CD8-positive, alpha-beta memory T cell (primary cell): ENCODE data around the gene EXT2. TPM values are rescaled to one million over a fixed set of nuclear protein-coding genes. Genes with fewer than 3 reads are reported as not detected.

ENCODE experiments used
- CTCF ChIA-PET: fragments of 350-600 bp; sonication (Branson Sonifier 250); formaldehyde crosslinking; loops from one replicate; lab custom pipeline; 2021; ENCODE audit warnings: antibody characterized with exemption; lab: Charles Lee
- POLR2A ChIA-PET: fragments of 350-600 bp; sonication (Branson Sonifier 250); formaldehyde crosslinking; loops from one replicate; lab custom pipeline; 2021; ENCODE audit warnings: antibody characterized with exemption; lab: Charles Lee
- DNase-seq, 5 donors: peaks; one replicate each; pipeline versions ENCODE4 v3.0.0 to v3.0.0-alpha.2; 2020 to 2022; ENCODE audit warnings: mixed read lengths in 1 of 5
- H3K27ac ChIP-seq: one replicate; pipeline ENCODE4 v1.7.0; 2013; ENCODE audit warnings: low read depth, mild to moderate bottlenecking, low read length, moderate library complexity
- H3K27me3 ChIP-seq: 2 replicates; pipeline ENCODE4 v1.7.0; 2013; ENCODE audit warnings: low read length, mild to moderate bottlenecking; ENCODE audit not compliant: insufficient read depth, poor library complexity, severe bottlenecking
- H3K36me3 ChIP-seq: 2 replicates; pipeline ENCODE4 v1.7.0; 2013; ENCODE audit warnings: mild to moderate bottlenecking, low read length, moderate library complexity; ENCODE audit not compliant: insufficient read depth
- H3K4me1 ChIP-seq: 2 replicates; pipeline ENCODE4 v1.7.0; 2013; ENCODE audit warnings: mild to moderate bottlenecking, low read length, moderate library complexity; ENCODE audit not compliant: insufficient read depth
- H3K4me3 ChIP-seq: 2 replicates; pipeline ENCODE4 v1.7.0; 2013; ENCODE audit warnings: mild to moderate bottlenecking, low read length
- H3K9me3 ChIP-seq: 2 replicates; pipeline ENCODE4 v1.7.0; 2013; ENCODE audit warnings: mild to moderate bottlenecking, low read length
- H3K27ac Mint-ChIP-seq, 8 donors: one replicate each; pipeline ENCODE4 v1.8.0; 2020 to 2021; ENCODE audit warnings: mixed read lengths in 8 of 8, mild to moderate bottlenecking in 6 of 8, inconsistent platforms in 3 of 8, moderate library complexity in 3 of 8
- H3K27me3 Mint-ChIP-seq, 2 donors: one replicate each; pipeline ENCODE4 v1.8.0; 2020 to 2021; ENCODE audit warnings: mixed read lengths in 2 of 2, mild to moderate bottlenecking in 1 of 2, moderate library complexity in 1 of 2
- H3K36me3 Mint-ChIP-seq, 3 donors: one replicate each; pipeline ENCODE4 v1.8.0; 2020 to 2021; ENCODE audit warnings: mixed read lengths in 3 of 3, inconsistent platforms in 1 of 3, mild to moderate bottlenecking in 1 of 3
- H3K4me1 Mint-ChIP-seq, 3 donors: one replicate each; pipeline ENCODE4 v1.8.0; 2020 to 2021; ENCODE audit warnings: mixed read lengths in 3 of 3, inconsistent platforms in 1 of 3, mild to moderate bottlenecking in 1 of 3
- H3K4me3 Mint-ChIP-seq, 7 donors: one replicate each; pipeline ENCODE4 v1.8.0; 2020 to 2021; ENCODE audit warnings: mixed read lengths in 7 of 7, mild to moderate bottlenecking in 6 of 7, moderate library complexity in 4 of 7, inconsistent platforms in 2 of 7
- H3K9me3 Mint-ChIP-seq, 5 donors: one replicate each; pipeline ENCODE4 v1.8.0; 2020 to 2022; ENCODE audit warnings: mixed read lengths in 5 of 5, mild to moderate bottlenecking in 3 of 5, moderate library complexity in 2 of 5, inconsistent platforms in 1 of 5
- polyA plus RNA-seq: library from polyadenylated mRNA; unstranded; fragments of 300-500 nt; fragmentation: Illumina TruSeq; gene quantifications from one replicate; pipeline ENCODE4 v1.2.3, GENCODE V29; 2021
- total RNA-seq, 2 experiments: library from RNA; stranded (reverse); gene quantifications; one replicate each; pipeline ENCODE4 v1.2.3, GENCODE V29; 2021

The EXT2 gene
- total and polyA plus RNA-seq, 3 experiments from 2014 or later: 37.4 to 46.6 (median 38.5) TPM

DNA sequence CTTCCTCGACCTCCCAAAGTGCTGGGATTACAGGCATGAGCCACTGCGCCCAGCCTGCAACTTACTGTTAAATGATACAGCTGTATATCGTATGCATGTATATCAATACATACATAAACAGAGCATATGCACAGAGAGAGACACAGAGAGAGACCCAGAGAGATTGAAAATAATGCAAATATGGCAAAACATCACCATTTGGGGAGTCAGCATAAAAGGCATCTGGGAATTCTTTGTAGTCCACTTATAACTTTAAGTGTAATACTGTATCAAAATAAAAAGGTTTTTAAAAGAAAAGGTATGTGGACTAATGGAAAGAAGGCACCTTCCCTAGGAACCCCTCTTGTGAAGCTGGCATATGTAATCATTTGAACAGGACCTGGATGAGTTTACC, 192.7 kb downstream of the EXT2 start:
- Histone ChIP-seq H3K27ac (no peak overlapping the region), H3K36me3 (no peaks in the 10 kb centered on the region), H3K9me3 (no peaks in the 10 kb centered on the region), H3K4me3 (no peak overlapping the region), H3K27me3 (no peaks in the 10 kb centered on the region), H3K4me1 (no peaks in the 10 kb centered on the region)
- H3K4me3 Mint-ChIP-seq: no peak overlapping the region
- CTCF ChIA-PET: no interaction called here
- H3K27me3 Mint-ChIP-seq: peaks cover 9 to 10% of the 10 kb centered on the region in 2 donors
- POLR2A ChIA-PET: no interaction called here
- H3K9me3 Mint-ChIP-seq: no peaks in the 10 kb centered on the region
- H3K4me1 Mint-ChIP-seq: no peaks in the 10 kb centered on the region
- H3K27ac Mint-ChIP-seq: no peak overlapping the region
- DNase-seq: no peak
- no peaks in the 10 kb centered on the region for H3K36me3 Mint-ChIP-seq

DNA sequence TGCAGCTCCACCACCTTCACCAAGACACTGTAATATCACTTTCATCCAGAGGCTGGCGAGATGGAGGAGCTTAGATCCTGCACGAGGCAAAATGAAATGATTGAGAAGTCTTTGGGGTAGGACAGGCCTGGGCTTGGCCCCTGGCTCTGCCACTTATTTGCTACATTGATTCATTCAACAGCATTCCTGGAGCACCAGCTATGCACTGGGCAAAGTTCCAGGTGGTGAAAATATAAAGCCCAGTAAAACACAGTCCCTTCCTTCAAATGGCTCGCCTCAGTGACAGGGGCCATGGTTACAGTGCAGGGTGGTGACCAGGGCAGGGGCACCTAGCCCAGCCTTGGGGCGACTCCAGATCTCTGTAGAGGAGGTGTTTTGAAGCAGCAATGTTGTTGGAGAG, 194.7 kb downstream of the EXT2 start:
- Histone ChIP-seq H3K4me1 (no peaks in the 10 kb centered on the region), H3K27me3 (no peaks in the 10 kb centered on the region), H3K27ac (no peak overlapping the region), H3K36me3 (no peaks in the 10 kb centered on the region), H3K9me3 (no peaks in the 10 kb centered on the region), H3K4me3 (no peak overlapping the region)
- ChIA-PET CTCF (interaction anchor here (1.8 kb wide), 1 partner anchor 246 kb away, joined by 5 read pairs; no protein-coding TSS in a partner anchor), POLR2A (no interaction called here)
- DNase-seq: no peak
- no peaks in the 10 kb centered on the region for H3K4me1 Mint-ChIP-seq
- no peak overlapping the region for H3K27ac Mint-ChIP-seq
- H3K36me3 Mint-ChIP-seq: no peaks in the 10 kb centered on the region
- no peaks in the 10 kb centered on the region for H3K9me3 Mint-ChIP-seq
- no peak overlapping the region for H3K4me3 Mint-ChIP-seq
- peaks cover 10 to 20% of the 10 kb centered on the region in 2 donors for H3K27me3 Mint-ChIP-seq

Other genes with a start within 250 kb of the EXT2 start
- 10 to 100 TPM; 51.1 to 51.5 TPM for gene ALKBH3, start 214.8 kb upstream of the EXT2 start, total RNA-seq
- gene ALKBH3, start 214.8 kb upstream of the EXT2 start, polyA plus RNA-seq: 38.3 TPM
- gene C11orf96, start 153.0 kb upstream of the EXT2 start, total RNA-seq: under 1 TPM; 0.29 to 0.31 TPM
- gene C11orf96, start 153.0 kb upstream of the EXT2 start, polyA plus RNA-seq: not detected
- not detected for gene ACCSL, start 47.7 kb upstream of the EXT2 start, total RNA-seq
- not detected for gene ACCSL, start 47.7 kb upstream of the EXT2 start, polyA plus RNA-seq
- 1 to 10 TPM; 2.7 to 3.3 TPM for gene ACCS, start 29.4 kb upstream of the EXT2 start, total RNA-seq
- gene ACCS, start 29.4 kb upstream of the EXT2 start, polyA plus RNA-seq: 0.60 TPM
- gene ALX4, start 214.5 kb downstream of the EXT2 start, total RNA-seq: not detected
- not detected for gene ALX4, start 214.5 kb downstream of the EXT2 start, polyA plus RNA-seq